WTC11 (cell line): Measurements from ENCODE around the gene ATXN10. TPM values are rescaled to one million over a fixed set of nuclear protein-coding genes. Genes with fewer than 3 reads are reported as not detected.

Experiments
- ATAC-seq: fragments of 200-7000 bp; cut with Tn5 transposase; 2 replicates; pipeline ENCODE4 v1.10.0; 2021; ENCODE audit warnings: mild to moderate bottlenecking, moderate library complexity
- CTCF ChIA-PET: fragments of 300-600 bp; sonication (Branson Sonifier 250); formaldehyde crosslinking; loops from one replicate; lab custom pipeline; 2021; ENCODE audit warnings: antibody characterized with exemption; lab: Charles Lee
- POLR2A ChIA-PET: fragments of 350-600 bp; sonication (Branson Sonifier 250); formaldehyde crosslinking; loops from one replicate; lab custom pipeline; 2021; ENCODE audit warnings: antibody characterized with exemption; lab: Charles Lee
- DNase-seq: peaks from one replicate; pipeline ENCODE4 v3.0.0; 2021; ENCODE audit warnings: low spot score
- H3K27ac Mint-ChIP-seq: 2 replicates; pipeline ENCODE4 v1.8.0; 2021; ENCODE audit warnings: mixed read lengths
- H3K27me3 Mint-ChIP-seq: 2 replicates; pipeline ENCODE4 v1.8.0; 2021; ENCODE audit warnings: low read depth, mild to moderate bottlenecking, moderate library complexity, mixed read lengths
- H3K36me3 Mint-ChIP-seq: 2 replicates; pipeline ENCODE4 v1.8.0; 2021; ENCODE audit warnings: mixed read lengths
- H3K4me1 Mint-ChIP-seq: 2 replicates; pipeline ENCODE4 v1.8.0; 2022; ENCODE audit warnings: mixed read lengths
- H3K4me3 Mint-ChIP-seq: 2 replicates; pipeline ENCODE4 v1.8.0; 2021; ENCODE audit warnings: mild to moderate bottlenecking, moderate library complexity, mixed read lengths
- H3K9me3 Mint-ChIP-seq: 2 replicates; pipeline ENCODE4 v1.8.0; 2021; ENCODE audit warnings: mixed read lengths
- FOXK1 ChIP-seq: sonication (generic); formaldehyde crosslinking; IDR thresholded peaks from 2 replicates; pipeline ENCODE4 v1.8.0; 2022; ENCODE audit warnings: mild to moderate bottlenecking, moderate library complexity, missing genetic modification reagents
- GTF2I ChIP-seq: fragments of 250-450 bp; sonication (Bioruptor Pico); conservative IDR thresholded peaks from 2 replicates; pipeline ENCODE4 v1.4.0; 2021; ENCODE audit warnings: mild to moderate bottlenecking
- NFE2L1 ChIP-seq: sonication (generic); formaldehyde crosslinking; IDR thresholded peaks from 2 replicates; pipeline ENCODE4 v1.8.1; 2023; ENCODE audit warnings: missing genetic modification reagents
- NR1H2 ChIP-seq: sonication (generic); formaldehyde crosslinking; IDR thresholded peaks from 2 replicates; pipeline ENCODE4 v1.9.0; 2021; ENCODE audit warnings: mild to moderate bottlenecking, moderate library complexity, missing genetic modification reagents
- NR3C1 ChIP-seq: sonication (generic); formaldehyde crosslinking; conservative IDR thresholded peaks from 2 replicates; pipeline ENCODE4 v1.8.1; 2023; ENCODE audit warnings: low read depth, mild to moderate bottlenecking, missing genetic modification reagents
- RORB ChIP-seq: fragments of 250-450 bp; sonication (Bioruptor Pico); IDR thresholded peaks from 2 replicates; pipeline ENCODE4 v1.9.0; 2021; ENCODE audit warnings: mild to moderate bottlenecking
- SP1 ChIP-seq: sonication (generic); formaldehyde crosslinking; conservative IDR thresholded peaks from 2 replicates; pipeline ENCODE4 v1.8.1; 2022; ENCODE audit warnings: missing genetic modification reagents
- TP53 ChIP-seq: sonication (generic); formaldehyde crosslinking; IDR thresholded peaks from 2 replicates; pipeline ENCODE4 v1.8.1; 2023; ENCODE audit warnings: mild to moderate bottlenecking, missing genetic modification reagents
- ZNF232 ChIP-seq: sonication (generic); formaldehyde crosslinking; IDR thresholded peaks from 2 replicates; pipeline ENCODE4 v1.8.0; 2022; ENCODE audit warnings: mild to moderate bottlenecking, missing genetic modification reagents
- total RNA-seq: library from RNA; stranded (reverse); gene quantifications from 3 replicates; pipeline ENCODE4 v1.2.3, GENCODE V29; 2021
- TF ChIP-seq, protein P1 (sequence below): sonication (generic); formaldehyde crosslinking; IDR thresholded peaks from 2 replicates; pipeline ENCODE4 v1.8.0; 2023; ENCODE audit warnings: missing genetic modification reagents, mild to moderate bottlenecking, borderline replicate concordance
- TF ChIP-seq, protein P2 (sequence below): fragments of 250-450 bp; sonication (Bioruptor Pico); IDR thresholded peaks from 2 replicates; pipeline ENCODE4 v1.9.0; 2021; ENCODE audit warnings: mild to moderate bottlenecking, borderline replicate concordance
- TF ChIP-seq, protein P3 (sequence below): sonication (generic); formaldehyde crosslinking; conservative IDR thresholded peaks from 2 replicates; pipeline ENCODE4 v1.8.1; 2023; ENCODE audit warnings: mild to moderate bottlenecking, low read depth, missing genetic modification reagents, moderate library complexity
- TF ChIP-seq, protein P4 (sequence below): sonication (generic); formaldehyde crosslinking; IDR thresholded peaks from 2 replicates; pipeline ENCODE4 v1.8.0; 2023; ENCODE audit warnings: missing genetic modification reagents
- TF ChIP-seq, protein P5 (sequence below): sonication (generic); formaldehyde crosslinking; IDR thresholded peaks from 2 replicates; pipeline ENCODE4 v1.8.1; 2023; ENCODE audit warnings: mild to moderate bottlenecking, missing genetic modification reagents, moderate library complexity
- TF ChIP-seq, protein P6 (sequence below): sonication (generic); formaldehyde crosslinking; conservative IDR thresholded peaks from 2 replicates; pipeline ENCODE4 v1.8.1; 2022; ENCODE audit warnings: mild to moderate bottlenecking, missing genetic modification reagents
- TF ChIP-seq, protein P7 (sequence below): fragments of 200-600 bp; IDR thresholded peaks from 2 replicates; pipeline ENCODE4 v1.8.0; 2022; ENCODE audit warnings: antibody characterized with exemption

The ATXN10 gene
- total RNA-seq, 1 experiment from 2014 or later, result 185 TPM

DNA sequence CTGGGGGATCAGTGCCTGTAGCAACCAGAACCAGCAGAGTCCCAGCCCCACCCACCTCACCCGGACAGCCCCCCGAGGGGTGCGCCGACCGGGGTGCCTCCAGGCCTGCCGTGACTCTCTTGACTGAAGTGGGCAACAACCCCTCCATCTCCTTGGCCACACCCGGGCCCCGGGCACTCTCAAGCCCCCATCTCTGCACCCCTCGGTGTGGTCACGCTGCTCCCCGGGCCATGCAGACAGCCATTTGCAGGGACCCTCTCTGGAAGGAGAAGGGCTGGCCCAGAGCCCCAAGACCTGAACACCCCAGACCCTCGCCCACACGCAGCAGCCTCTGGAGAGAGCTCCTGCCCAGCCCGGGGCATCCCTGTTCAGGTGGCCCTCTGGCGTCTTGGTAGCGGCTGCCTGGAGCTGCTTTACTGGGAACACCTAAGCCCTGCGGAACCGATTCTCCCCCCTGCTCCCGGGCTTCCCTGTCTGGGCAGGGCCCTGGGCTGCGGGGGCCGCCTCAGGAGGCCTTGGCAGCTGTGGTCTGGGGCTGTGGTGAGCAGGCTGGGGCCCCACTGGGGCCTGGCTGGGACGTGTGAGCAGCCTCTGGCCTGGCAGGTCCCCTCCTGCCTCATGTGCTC is 220.5 kb downstream of the ATXN10 start:
- POLR2A ChIA-PET, result no interaction called here
- TF ChIP-seq, protein P1, sequence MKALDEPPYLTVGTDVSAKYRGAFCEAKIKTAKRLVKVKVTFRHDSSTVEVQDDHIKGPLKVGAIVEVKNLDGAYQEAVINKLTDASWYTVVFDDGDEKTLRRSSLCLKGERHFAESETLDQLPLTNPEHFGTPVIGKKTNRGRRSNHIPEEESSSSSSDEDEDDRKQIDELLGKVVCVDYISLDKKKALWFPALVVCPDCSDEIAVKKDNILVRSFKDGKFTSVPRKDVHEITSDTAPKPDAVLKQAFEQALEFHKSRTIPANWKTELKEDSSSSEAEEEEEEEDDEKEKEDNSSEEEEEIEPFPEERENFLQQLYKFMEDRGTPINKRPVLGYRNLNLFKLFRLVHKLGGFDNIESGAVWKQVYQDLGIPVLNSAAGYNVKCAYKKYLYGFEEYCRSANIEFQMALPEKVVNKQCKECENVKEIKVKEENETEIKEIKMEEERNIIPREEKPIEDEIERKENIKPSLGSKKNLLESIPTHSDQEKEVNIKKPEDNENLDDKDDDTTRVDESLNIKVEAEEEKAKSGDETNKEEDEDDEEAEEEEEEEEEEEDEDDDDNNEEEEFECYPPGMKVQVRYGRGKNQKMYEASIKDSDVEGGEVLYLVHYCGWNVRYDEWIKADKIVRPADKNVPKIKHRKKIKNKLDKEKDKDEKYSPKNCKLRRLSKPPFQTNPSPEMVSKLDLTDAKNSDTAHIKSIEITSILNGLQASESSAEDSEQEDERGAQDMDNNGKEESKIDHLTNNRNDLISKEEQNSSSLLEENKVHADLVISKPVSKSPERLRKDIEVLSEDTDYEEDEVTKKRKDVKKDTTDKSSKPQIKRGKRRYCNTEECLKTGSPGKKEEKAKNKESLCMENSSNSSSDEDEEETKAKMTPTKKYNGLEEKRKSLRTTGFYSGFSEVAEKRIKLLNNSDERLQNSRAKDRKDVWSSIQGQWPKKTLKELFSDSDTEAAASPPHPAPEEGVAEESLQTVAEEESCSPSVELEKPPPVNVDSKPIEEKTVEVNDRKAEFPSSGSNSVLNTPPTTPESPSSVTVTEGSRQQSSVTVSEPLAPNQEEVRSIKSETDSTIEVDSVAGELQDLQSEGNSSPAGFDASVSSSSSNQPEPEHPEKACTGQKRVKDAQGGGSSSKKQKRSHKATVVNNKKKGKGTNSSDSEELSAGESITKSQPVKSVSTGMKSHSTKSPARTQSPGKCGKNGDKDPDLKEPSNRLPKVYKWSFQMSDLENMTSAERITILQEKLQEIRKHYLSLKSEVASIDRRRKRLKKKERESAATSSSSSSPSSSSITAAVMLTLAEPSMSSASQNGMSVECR (CRISPR knock-in tag), result no peak
- H3K4me1 Mint-ChIP-seq, result peaks cover 13% of the 10 kb centered on the region
- ATAC-seq (no peak), DNase-seq (no peak)
- CTCF ChIA-PET, result interaction anchor here (0.8 to 3.1 kb wide), 2 partner anchors 28 kb away, joined by 4 to 9 read pairs; no protein-coding TSS in a partner anchor
- H3K9me3 Mint-ChIP-seq, result no peaks in the 10 kb centered on the region
- no peaks in the 10 kb centered on the region for H3K36me3 Mint-ChIP-seq
- no peaks in the 10 kb centered on the region for H3K27me3 Mint-ChIP-seq
- no peak overlapping the region for H3K27ac Mint-ChIP-seq
- H3K4me3 Mint-ChIP-seq, result no peak overlapping the region

DNA sequence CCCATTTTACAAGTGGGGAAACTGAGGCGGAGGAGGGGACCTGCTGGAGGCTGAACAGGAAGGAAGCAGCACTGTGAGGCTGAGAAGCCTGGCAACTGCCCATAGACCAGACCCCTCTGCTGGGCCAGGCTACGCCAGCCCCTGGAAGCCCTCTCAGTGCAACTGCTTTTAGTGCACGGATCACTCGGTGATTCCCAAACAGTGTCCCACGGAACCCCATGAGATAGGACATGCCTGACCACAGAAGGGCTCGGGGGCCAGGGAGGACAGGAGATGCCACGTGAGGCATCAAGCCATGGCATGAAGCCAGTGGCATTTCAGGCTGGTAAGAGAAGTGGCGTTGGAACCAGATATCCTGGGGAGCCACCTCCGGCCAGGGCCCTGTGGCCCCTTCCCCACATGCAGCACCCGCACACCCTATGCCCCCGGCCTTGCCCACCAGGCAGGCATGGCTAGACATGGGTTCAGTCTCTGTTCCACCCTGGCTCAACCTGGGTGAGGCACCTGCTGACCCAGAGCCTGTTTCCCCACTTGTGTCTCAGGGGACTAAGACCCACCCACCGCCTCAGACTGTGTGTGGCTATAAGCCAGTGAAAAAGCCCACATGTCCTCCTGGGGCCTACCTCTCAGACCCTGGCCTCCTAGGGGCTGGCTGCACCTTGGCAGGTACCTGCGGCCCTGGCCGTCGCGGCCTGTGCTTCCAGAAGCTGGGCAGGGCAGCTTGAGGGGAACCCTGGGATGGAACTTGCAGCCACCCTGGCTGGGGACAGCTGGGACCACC is 221.2 kb downstream of the ATXN10 start:
- POLR2A ChIA-PET, result no interaction called here
- Mint-ChIP-seq H3K27ac (no peak overlapping the region), H3K27me3 (no peaks in the 10 kb centered on the region), H3K4me1 (peaks cover 14% of the 10 kb centered on the region), H3K9me3 (no peaks in the 10 kb centered on the region), H3K4me3 (no peak overlapping the region), H3K36me3 (no peaks in the 10 kb centered on the region)
- TF ChIP-seq, protein P2, sequence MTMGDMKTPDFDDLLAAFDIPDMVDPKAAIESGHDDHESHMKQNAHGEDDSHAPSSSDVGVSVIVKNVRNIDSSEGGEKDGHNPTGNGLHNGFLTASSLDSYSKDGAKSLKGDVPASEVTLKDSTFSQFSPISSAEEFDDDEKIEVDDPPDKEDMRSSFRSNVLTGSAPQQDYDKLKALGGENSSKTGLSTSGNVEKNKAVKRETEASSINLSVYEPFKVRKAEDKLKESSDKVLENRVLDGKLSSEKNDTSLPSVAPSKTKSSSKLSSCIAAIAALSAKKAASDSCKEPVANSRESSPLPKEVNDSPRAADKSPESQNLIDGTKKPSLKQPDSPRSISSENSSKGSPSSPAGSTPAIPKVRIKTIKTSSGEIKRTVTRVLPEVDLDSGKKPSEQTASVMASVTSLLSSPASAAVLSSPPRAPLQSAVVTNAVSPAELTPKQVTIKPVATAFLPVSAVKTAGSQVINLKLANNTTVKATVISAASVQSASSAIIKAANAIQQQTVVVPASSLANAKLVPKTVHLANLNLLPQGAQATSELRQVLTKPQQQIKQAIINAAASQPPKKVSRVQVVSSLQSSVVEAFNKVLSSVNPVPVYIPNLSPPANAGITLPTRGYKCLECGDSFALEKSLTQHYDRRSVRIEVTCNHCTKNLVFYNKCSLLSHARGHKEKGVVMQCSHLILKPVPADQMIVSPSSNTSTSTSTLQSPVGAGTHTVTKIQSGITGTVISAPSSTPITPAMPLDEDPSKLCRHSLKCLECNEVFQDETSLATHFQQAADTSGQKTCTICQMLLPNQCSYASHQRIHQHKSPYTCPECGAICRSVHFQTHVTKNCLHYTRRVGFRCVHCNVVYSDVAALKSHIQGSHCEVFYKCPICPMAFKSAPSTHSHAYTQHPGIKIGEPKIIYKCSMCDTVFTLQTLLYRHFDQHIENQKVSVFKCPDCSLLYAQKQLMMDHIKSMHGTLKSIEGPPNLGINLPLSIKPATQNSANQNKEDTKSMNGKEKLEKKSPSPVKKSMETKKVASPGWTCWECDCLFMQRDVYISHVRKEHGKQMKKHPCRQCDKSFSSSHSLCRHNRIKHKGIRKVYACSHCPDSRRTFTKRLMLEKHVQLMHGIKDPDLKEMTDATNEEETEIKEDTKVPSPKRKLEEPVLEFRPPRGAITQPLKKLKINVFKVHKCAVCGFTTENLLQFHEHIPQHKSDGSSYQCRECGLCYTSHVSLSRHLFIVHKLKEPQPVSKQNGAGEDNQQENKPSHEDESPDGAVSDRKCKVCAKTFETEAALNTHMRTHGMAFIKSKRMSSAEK (CRISPR knock-in tag), result no peak
- TF ChIP-seq FOXK1 (no peak), ZNF232 (no peak), SP1 (CRISPR knock-in tag) (no peak), NR3C1 (CRISPR knock-in tag) (no peak), RORB (CRISPR knock-in tag) (no peak), GTF2I (CRISPR knock-in tag) (no peak), TP53 (CRISPR knock-in tag) (no peak), NFE2L1 (no peak), NR1H2 (CRISPR knock-in tag) (no peak)
- TF ChIP-seq, protein P3, sequence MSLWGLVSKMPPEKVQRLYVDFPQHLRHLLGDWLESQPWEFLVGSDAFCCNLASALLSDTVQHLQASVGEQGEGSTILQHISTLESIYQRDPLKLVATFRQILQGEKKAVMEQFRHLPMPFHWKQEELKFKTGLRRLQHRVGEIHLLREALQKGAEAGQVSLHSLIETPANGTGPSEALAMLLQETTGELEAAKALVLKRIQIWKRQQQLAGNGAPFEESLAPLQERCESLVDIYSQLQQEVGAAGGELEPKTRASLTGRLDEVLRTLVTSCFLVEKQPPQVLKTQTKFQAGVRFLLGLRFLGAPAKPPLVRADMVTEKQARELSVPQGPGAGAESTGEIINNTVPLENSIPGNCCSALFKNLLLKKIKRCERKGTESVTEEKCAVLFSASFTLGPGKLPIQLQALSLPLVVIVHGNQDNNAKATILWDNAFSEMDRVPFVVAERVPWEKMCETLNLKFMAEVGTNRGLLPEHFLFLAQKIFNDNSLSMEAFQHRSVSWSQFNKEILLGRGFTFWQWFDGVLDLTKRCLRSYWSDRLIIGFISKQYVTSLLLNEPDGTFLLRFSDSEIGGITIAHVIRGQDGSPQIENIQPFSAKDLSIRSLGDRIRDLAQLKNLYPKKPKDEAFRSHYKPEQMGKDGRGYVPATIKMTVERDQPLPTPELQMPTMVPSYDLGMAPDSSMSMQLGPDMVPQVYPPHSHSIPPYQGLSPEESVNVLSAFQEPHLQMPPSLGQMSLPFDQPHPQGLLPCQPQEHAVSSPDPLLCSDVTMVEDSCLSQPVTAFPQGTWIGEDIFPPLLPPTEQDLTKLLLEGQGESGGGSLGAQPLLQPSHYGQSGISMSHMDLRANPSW (CRISPR knock-in tag), result no peak
- TF ChIP-seq, protein P4, sequence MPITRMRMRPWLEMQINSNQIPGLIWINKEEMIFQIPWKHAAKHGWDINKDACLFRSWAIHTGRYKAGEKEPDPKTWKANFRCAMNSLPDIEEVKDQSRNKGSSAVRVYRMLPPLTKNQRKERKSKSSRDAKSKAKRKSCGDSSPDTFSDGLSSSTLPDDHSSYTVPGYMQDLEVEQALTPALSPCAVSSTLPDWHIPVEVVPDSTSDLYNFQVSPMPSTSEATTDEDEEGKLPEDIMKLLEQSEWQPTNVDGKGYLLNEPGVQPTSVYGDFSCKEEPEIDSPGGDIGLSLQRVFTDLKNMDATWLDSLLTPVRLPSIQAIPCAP (CRISPR knock-in tag), result no peak
- TF ChIP-seq, protein P5, sequence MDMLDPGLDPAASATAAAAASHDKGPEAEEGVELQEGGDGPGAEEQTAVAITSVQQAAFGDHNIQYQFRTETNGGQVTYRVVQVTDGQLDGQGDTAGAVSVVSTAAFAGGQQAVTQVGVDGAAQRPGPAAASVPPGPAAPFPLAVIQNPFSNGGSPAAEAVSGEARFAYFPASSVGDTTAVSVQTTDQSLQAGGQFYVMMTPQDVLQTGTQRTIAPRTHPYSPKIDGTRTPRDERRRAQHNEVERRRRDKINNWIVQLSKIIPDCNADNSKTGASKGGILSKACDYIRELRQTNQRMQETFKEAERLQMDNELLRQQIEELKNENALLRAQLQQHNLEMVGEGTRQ (CRISPR knock-in tag), result no peak
- TF ChIP-seq, protein P6, sequence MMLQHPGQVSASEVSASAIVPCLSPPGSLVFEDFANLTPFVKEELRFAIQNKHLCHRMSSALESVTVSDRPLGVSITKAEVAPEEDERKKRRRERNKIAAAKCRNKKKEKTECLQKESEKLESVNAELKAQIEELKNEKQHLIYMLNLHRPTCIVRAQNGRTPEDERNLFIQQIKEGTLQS (CRISPR knock-in tag), result no peak
- TF ChIP-seq, protein P7, sequence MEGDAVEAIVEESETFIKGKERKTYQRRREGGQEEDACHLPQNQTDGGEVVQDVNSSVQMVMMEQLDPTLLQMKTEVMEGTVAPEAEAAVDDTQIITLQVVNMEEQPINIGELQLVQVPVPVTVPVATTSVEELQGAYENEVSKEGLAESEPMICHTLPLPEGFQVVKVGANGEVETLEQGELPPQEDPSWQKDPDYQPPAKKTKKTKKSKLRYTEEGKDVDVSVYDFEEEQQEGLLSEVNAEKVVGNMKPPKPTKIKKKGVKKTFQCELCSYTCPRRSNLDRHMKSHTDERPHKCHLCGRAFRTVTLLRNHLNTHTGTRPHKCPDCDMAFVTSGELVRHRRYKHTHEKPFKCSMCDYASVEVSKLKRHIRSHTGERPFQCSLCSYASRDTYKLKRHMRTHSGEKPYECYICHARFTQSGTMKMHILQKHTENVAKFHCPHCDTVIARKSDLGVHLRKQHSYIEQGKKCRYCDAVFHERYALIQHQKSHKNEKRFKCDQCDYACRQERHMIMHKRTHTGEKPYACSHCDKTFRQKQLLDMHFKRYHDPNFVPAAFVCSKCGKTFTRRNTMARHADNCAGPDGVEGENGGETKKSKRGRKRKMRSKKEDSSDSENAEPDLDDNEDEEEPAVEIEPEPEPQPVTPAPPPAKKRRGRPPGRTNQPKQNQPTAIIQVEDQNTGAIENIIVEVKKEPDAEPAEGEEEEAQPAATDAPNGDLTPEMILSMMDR, result no peak
- ATAC-seq (no peak), DNase-seq (no peak)
- CTCF ChIA-PET, result interaction anchor here (0.8 kb wide), 1 partner anchor 29 kb away, joined by 4 read pairs; no protein-coding TSS in a partner anchor
